Activated T-cell treated with anti-CD3 and anti-CD28 coated beads, Interleukin-2, amount 50 U/mL, for 24 hours (primary cell): ENCODE data around the gene DHCR24.
A peak's percentile ranks its signal among the peaks of the same experiment; 100 is the strongest.
"Not testable (repeated sequence)": the region's sequence is repeated elsewhere in the genome, so short reads cannot be mapped to it uniquely, and the experiment has no call there.

ENCODE experiments used
- DNase-seq: peaks from one replicate; pipeline ENCODE4 v3.0.0-alpha.2; 2020
- H3K27ac Mint-ChIP-seq: 2 replicates; pipeline ENCODE4 v1.8.0; 2020; ENCODE audit warnings: mild to moderate bottlenecking, mixed read lengths
- H3K27me3 Mint-ChIP-seq: 2 replicates; pipeline ENCODE4 v1.8.0; 2020; ENCODE audit warnings: mixed read lengths
- H3K36me3 Mint-ChIP-seq: 2 replicates; pipeline ENCODE4 v1.8.0; 2020; ENCODE audit warnings: low read depth, mixed read lengths
- H3K4me1 Mint-ChIP-seq: 2 replicates; pipeline ENCODE4 v1.8.0; 2020; ENCODE audit warnings: low read depth, mixed read lengths
- H3K4me3 Mint-ChIP-seq: 2 replicates; pipeline ENCODE4 v1.8.0; 2020; ENCODE audit warnings: mild to moderate bottlenecking, moderate library complexity, mixed read lengths
- H3K9me3 Mint-ChIP-seq: 2 replicates; pipeline ENCODE4 v1.8.0; 2020; ENCODE audit warnings: mixed read lengths

DHCR24 gene

DNA sequence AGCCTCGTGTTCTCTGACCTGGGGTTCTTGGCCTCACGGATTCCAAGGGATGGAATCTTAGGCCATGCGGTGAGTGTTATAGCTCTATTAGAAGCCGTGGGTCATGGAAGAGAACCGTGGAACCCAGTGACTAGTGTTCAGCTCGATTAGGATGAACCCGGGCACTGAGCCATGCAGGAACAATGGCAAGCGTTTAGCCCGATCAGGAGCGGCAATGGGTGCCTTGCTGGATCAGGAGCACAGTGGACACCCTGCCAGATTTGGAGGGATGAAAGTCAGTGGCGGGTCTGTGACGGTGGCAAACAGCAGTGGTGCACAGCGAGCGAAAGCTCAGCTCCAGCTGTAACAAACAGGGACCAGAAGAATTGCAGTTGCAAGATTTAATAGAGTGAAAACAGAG is 24.1 kb upstream of the DHCR24 start:
- not testable (repeated sequence) for H3K27ac Mint-ChIP-seq, H3K27me3 Mint-ChIP-seq, H3K9me3 Mint-ChIP-seq, H3K4me1 Mint-ChIP-seq, H3K36me3 Mint-ChIP-seq, DNase-seq, H3K4me3 Mint-ChIP-seq

DNA sequence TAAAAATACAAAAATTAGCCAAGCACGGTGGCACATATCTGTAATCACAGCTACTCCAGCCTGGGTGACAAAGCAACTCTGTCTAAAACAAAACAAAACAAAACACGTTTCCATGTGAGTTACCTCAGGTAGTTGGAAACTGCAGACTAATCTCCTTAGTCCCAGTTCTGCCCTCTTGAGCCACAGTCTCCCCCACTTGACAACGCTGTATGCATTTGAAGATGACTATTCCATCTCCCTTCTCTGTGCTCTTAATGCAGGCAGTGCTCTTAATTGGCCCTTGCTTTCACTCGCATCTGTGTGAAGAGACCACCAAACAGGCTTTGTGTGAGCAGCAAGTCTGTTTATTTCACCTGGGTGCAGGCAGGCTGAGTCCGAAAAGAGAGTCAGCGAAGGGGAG is 19.6 kb upstream of the DHCR24 start:
- Mint-ChIP-seq H3K27ac (no peak overlapping the region), H3K27me3 (peaks cover 11% of the 10 kb centered on the region), H3K4me1 (no peaks in the 10 kb centered on the region), H3K4me3 (no peak overlapping the region), H3K9me3 (no peaks in the 10 kb centered on the region), H3K36me3 (no peaks in the 10 kb centered on the region)
- DNase-seq = no peak

DNA sequence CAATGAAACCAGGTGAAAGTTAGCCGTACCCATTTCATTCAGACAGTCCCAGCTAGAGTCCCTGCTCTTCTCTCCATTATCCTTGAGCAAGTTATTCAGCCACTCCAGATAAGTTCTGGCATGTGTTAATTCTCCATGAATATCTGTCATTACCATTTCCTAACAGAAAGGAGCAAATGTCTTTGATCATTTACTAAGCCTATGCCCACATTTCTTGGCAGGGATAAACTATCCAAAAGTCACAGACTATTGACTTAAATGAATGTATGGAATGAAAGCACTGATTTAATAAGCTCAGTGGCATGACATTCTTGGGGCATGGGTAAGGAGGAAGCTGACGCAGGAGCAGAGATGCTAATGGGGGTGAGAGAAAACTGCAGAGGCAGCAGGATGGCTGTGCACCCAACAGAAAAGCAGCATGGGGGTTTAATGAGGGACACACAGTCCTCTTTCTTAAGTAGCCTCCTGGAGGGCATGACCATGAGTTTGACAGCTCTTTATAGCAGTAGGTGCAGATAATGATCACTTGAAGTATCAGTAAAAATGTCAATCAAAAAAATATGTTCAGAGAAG is 17.6 kb upstream of the DHCR24 start:
- DNase-seq = no peak

DNA sequence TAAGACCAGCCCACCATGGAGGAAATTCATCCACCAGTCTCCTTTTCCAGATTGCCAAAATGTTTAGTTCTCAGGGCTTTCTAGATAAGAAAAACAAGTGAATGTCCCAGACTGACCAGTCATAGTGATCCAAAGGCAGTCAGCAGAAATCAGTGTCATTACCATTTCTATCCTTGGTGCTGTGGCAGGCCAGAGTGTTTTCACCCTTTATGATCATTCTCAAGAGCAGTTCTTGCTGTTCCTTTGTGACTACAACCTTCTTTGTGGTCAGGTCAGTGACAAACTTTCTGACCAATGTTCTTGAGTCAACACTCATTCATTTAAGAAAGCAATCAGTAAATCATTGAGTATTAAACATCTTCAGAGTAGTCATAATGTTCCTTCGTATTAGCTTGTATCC is 7.3 kb upstream of the DHCR24 start:
- Mint-ChIP-seq H3K4me3 (no peak overlapping the region), H3K9me3 (no peaks in the 10 kb centered on the region), H3K4me1 (no peaks in the 10 kb centered on the region), H3K27me3 (peaks cover 6% of the 10 kb centered on the region), H3K36me3 (no peaks in the 10 kb centered on the region), H3K27ac (no peak overlapping the region)
- no peak for DNase-seq

More for the DNA sequence above, 17.6 kb upstream of the DHCR24 start:
- no peaks in the 10 kb centered on the region for H3K36me3 Mint-ChIP-seq
- no peak overlapping the region for H3K27ac Mint-ChIP-seq
- H3K4me1 Mint-ChIP-seq = no peaks in the 10 kb centered on the region
- no peaks in the 10 kb centered on the region for H3K9me3 Mint-ChIP-seq
- peaks cover 6% of the 10 kb centered on the region for H3K27me3 Mint-ChIP-seq
- H3K4me3 Mint-ChIP-seq = no peak overlapping the region

DNA sequence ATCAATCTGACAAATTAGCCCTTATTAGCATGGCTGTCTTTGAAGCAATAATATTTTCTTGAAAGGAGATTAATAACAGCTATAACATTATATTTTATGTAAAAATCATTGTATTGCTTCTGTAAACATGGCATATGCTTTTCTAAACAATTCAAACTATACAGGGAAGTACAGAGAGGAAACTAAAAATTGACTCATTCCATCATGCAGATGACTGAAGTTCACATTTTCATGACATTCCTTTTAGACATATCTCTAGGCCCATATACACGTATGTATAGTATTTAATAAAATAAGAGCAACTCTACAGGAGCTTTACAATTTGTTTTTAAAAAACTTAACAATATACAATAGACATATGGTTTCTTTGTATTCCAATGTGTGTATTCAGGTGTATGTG is 5.6 kb upstream of the DHCR24 start:
- Mint-ChIP-seq H3K27me3 (peaks cover 16% of the 10 kb centered on the region), H3K36me3 (peaks cover under 1% of the 10 kb centered on the region), H3K27ac (no peak overlapping the region), H3K4me1 (peaks cover 7% of the 10 kb centered on the region), H3K4me3 (no peak overlapping the region), H3K9me3 (no peaks in the 10 kb centered on the region)
- DNase-seq = no peak

DNA sequence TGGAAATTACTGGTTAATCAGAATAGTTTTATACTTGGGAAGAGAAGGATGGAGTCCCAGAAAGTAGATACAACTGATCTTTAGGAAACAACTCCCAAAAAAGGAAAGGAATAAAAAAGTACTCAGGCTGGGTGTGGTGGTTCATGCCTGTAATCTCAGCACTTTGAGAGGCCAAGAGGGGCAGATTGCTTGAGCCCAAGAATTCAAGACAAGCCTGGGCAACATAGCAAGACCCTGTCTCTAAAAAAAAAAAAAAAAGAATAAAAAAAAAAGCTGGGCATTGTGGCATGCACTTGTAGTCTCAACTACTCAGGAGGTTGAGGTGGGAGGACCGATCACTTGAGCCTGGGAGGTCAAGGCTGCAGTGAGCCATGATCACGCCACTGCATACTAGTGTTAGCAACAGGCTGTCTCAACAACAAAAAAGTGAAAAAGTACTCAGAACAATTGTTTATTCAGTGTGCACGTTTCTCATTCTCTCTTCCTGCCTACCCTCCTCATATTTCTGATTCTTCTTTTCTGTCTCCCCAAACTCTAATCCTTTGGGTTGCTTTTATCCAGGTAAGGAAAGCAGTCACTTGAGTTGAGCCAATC is 2.2 kb upstream of the DHCR24 start:
- Mint-ChIP-seq H3K4me1 (peaks cover 32% of the 10 kb centered on the region), H3K36me3 (peaks cover 27% of the 10 kb centered on the region), H3K27me3 (peaks cover 16% of the 10 kb centered on the region), H3K9me3 (no peaks in the 10 kb centered on the region), H3K4me3 (no peak overlapping the region), H3K27ac (no peak overlapping the region)
- no peak for DNase-seq

DNA sequence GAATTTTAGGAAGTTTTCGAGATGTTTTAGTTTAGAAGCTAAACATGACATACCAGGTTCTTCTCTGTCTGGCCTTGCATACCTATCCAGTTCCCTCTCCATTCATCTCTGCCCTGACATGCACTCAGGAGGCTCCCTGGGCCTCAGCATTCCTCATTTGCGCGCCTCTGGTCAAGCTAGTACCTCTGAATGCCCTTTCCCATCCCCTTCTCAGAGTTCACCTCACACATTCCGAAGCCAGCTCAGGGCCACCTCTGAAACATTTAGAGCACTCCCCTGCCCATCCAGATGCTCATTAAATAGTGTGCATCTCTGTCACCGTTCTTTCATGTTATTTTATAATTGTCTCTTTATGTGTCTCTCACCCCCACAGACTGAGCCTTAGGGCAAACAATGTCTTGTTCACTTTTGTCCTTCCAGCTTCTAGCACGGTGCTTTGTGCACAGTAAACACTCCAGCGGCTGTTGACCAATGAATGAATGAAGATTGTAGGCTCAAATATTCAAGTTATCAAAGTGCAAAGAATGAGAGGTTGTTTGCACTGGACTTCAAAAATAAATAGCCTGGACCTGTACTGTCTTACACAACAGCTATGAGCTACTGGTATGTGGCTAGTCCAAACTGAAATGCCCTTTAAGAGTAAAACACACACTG is 1.2 kb upstream of the DHCR24 start:
- Mint-ChIP-seq H3K9me3 (no peaks in the 10 kb centered on the region), H3K27me3 (peaks cover 16% of the 10 kb centered on the region), H3K36me3 (peaks cover 37% of the 10 kb centered on the region), H3K4me3 (peak overlapping the region; percentile 89), H3K27ac (no peak overlapping the region), H3K4me1 (peaks cover 42% of the 10 kb centered on the region)
- DNase-seq = no peak

DNA sequence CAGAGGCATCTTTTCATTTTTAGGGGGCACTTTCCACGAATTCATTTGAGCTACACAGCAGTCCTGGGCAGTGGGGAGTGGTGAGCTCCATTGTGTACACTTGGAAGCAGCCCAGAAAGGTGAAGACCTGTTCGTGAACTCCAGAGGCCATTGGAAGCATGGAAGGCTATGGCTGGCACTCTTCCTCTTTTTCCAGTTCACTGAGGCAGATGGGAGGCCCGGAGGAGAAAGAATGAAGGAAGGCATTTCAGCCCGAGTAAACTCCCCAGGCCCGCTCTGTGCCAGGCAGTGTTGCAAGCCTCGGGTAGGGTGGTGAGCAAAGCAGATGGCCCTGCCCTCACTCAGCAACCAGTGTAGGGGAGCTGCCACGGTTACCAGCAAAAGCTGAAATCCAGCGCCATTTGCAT is 673 bp upstream of the DHCR24 start:
- H3K27ac Mint-ChIP-seq = peak overlapping the region; percentile 92

DNA sequence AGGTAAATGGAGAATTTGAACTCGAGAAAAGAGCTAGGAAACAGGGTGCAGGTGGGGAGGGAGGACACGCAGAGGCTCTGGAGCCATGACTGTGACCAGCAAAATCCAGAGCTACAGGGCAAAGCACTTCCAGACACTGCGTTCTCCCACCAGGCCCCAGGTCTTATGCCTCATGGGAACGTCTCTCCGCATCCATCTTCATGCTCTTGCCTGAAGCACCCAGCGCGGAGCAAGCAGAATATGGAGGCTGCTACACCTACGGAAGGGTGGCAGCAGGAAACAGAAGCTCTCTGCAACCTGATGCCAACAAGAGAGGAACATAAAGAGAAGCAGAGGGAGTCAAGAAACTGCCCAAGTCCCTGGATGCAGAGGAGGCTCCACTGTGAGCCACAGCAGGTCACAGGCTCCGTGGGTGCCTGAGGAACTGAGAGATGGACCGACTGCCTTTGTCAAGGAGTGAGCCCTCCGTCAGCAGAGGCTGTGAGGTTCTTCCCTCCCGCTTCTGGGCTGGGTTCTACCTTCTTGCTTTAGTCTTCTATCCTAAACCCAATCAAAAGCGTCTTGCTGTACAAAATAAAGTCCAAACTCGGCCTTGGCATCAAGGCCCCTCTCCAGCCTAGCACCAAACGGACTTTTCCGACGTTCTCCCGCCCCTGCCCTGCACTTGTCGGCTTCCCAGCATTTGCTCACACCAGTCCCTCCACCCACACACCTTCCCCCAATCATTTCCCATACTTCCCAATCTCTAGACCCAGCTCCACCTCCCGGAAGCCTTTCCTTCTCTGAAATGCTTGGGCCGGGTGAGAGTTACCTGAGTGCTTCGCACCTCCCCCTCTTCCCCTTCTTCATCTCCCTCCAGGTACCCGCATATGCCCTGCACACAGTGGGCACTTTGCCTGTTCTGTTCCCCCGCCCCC is 930 bp downstream of the DHCR24 start:
- H3K4me3 Mint-ChIP-seq = peak overlapping the region; percentile 89
- H3K27ac Mint-ChIP-seq = peak overlapping the region; percentile 92
- H3K9me3 Mint-ChIP-seq = no peaks in the 10 kb centered on the region
- peaks cover 16% of the 10 kb centered on the region for H3K27me3 Mint-ChIP-seq
- peaks cover 51% of the 10 kb centered on the region for H3K4me1 Mint-ChIP-seq
- H3K36me3 Mint-ChIP-seq = peaks cover 59% of the 10 kb centered on the region
- DNase-seq = peak; percentile 34

More for the DNA sequence above, 673 bp upstream of the DHCR24 start:
- peaks cover 45% of the 10 kb centered on the region for H3K4me1 Mint-ChIP-seq
- H3K36me3 Mint-ChIP-seq = peaks cover 43% of the 10 kb centered on the region
- H3K9me3 Mint-ChIP-seq = no peaks in the 10 kb centered on the region
- no peak for DNase-seq
- H3K4me3 Mint-ChIP-seq = peak overlapping the region; percentile 89
- H3K27me3 Mint-ChIP-seq = peaks cover 16% of the 10 kb centered on the region

DNA sequence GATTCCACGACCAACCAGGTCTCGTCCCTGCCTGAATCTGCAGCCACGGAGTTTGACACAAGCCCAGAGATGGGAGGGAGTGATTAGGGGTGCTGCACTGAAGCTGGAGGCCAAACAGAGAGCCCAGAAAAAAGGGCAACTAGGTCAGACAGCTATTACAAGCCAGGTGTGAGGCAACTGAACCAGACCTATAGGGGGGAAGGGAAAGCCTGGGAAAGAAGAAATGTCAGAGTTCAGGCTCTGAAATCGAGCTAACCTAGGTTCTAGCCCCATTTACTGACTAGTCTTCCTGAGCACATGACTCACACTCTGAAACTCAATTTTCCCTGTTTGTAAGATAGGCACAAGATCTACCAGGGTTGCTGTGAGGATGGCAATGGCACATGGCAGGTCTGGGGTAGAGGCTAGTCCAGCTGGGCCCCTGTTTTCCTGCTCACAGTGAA is 1.7 kb downstream of the DHCR24 start:
- DNase-seq = no peak
- Mint-ChIP-seq H3K4me1 (peaks cover 51% of the 10 kb centered on the region), H3K36me3 (peaks cover 66% of the 10 kb centered on the region), H3K9me3 (no peaks in the 10 kb centered on the region), H3K27ac (peak overlapping the region; percentile 92), H3K27me3 (peaks cover 16% of the 10 kb centered on the region), H3K4me3 (peak overlapping the region; percentile 89)

DNA sequence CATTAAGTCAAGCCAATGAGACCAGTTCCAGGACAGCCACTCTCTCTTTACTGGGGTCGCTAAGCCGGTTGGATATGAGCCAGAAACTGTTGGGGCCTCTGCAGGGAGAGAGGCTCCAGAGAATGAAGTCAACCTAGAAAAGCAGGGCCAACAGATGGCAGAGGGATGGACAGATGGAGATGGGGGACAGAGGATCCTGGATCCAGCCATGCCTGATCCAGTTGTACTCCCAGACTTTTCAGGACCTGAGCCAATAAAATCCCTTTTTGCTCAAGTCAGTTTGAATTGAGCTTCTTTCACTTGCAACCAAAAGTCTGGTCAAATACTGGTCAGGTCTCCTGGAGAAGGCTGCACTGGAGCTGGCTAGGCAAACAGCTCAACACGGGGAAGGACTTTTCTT is 2.2 kb downstream of the DHCR24 start:
- Mint-ChIP-seq H3K4me3 (peak overlapping the region; percentile 89), H3K4me1 (peaks cover 51% of the 10 kb centered on the region), H3K9me3 (no peaks in the 10 kb centered on the region), H3K36me3 (peaks cover 71% of the 10 kb centered on the region), H3K27ac (peak overlapping the region; percentile 20), H3K27me3 (peaks cover 15% of the 10 kb centered on the region)
- DNase-seq = no peak

DNA sequence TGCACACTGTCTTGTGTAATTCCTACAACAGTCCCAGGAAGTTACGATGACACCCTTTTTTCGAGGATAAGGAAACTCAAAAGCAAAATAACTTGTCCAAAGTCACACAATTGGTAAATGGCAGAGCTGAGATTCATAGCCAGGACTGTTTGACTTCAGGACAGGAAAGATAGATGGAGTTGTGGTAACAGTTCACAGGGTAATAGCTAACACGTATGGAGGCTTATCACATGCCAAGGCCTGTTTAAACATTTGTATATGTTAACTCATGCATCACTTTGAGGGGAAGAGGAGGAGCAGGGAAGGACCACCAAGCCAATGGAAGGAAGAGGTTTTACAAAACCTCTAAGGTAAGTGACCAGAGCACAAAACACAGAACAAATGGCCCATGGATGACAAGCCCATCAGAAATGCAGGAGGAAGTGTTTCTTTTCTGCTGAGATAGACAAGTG is 2.8 kb downstream of the DHCR24 start:
- H3K36me3 Mint-ChIP-seq = peaks cover 77% of the 10 kb centered on the region
- DNase-seq = no peak
- peaks cover 9% of the 10 kb centered on the region for H3K27me3 Mint-ChIP-seq
- H3K4me3 Mint-ChIP-seq = no peak overlapping the region
- H3K9me3 Mint-ChIP-seq = no peaks in the 10 kb centered on the region
- no peak overlapping the region for H3K27ac Mint-ChIP-seq
- H3K4me1 Mint-ChIP-seq = peaks cover 51% of the 10 kb centered on the region

DNA sequence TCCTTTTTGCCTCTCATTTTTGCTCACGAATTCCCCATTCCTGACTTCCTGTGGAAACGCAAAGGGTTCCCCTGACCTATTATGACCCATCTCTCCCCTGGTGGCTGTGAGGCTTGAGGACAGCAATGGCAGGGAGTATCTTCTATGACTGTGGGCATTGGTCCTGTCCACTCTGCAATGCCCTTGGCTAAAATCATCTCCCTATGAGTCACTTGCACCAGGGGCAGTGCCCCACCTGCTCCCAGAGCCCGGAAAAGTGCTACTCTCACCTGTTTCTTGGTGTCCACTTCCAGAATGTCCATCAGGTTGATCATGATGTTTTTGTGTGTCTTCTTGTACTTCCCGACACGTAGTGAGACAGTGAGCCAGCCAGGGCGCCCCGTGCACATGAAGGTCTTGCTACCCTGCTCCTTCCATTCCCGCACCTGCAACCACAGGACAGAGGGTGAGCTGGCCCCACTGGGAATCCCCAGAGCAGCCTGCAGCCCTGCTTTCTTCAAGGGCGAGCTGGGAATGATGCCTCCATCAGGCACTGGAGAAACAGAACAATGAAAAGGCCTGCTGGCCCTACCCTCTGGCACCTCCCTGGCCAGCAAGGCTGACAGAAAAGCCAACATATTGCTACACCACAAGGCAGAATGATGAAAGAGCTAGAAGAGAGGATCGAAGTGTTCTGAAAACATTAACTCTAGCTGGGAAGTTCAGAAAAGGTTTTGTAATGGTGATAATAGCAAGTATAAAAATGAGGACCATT is 3.5 kb downstream of the DHCR24 start:
- Mint-ChIP-seq H3K9me3 (no peaks in the 10 kb centered on the region), H3K27me3 (peaks cover 5% of the 10 kb centered on the region), H3K4me3 (no peak overlapping the region), H3K27ac (peak overlapping the region; percentile 24), H3K4me1 (peaks cover 53% of the 10 kb centered on the region), H3K36me3 (peaks cover 83% of the 10 kb centered on the region)
- DNase-seq = no peak

DNA sequence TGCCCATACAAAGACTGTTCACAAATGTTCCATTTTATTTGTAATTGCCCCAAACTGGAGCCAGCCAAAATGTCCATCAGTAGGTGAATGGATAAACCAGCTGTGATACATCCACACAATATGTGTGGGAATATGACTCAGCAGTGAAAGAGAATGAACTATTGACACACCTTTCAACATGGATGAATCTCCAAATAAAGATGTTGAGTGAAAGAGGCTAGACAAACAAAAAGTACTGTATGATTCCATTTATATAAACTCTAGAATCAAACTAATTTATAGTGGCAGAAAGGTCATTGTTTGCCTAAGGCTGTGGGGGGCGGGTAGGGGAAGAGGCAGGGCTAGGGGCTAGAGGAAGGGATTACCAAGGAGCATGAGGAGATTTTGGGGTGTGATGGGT is 4.5 kb downstream of the DHCR24 start:
- no peaks in the 10 kb centered on the region for H3K9me3 Mint-ChIP-seq
- H3K4me1 Mint-ChIP-seq = peaks cover 47% of the 10 kb centered on the region
- H3K4me3 Mint-ChIP-seq = no peak overlapping the region
- no peaks in the 10 kb centered on the region for H3K27me3 Mint-ChIP-seq
- no peak overlapping the region for H3K27ac Mint-ChIP-seq
- peaks cover 88% of the 10 kb centered on the region for H3K36me3 Mint-ChIP-seq
- DNase-seq = no peak
